ENCODE measurements around the gene HRH1. TPM values are rescaled to one million over a fixed set of nuclear protein-coding genes. Genes with fewer than 3 reads are reported as not detected.

Gene HRH1
- total and polyA plus RNA-seq, 2 experiments from 2014 or later: not detected

DNA sequence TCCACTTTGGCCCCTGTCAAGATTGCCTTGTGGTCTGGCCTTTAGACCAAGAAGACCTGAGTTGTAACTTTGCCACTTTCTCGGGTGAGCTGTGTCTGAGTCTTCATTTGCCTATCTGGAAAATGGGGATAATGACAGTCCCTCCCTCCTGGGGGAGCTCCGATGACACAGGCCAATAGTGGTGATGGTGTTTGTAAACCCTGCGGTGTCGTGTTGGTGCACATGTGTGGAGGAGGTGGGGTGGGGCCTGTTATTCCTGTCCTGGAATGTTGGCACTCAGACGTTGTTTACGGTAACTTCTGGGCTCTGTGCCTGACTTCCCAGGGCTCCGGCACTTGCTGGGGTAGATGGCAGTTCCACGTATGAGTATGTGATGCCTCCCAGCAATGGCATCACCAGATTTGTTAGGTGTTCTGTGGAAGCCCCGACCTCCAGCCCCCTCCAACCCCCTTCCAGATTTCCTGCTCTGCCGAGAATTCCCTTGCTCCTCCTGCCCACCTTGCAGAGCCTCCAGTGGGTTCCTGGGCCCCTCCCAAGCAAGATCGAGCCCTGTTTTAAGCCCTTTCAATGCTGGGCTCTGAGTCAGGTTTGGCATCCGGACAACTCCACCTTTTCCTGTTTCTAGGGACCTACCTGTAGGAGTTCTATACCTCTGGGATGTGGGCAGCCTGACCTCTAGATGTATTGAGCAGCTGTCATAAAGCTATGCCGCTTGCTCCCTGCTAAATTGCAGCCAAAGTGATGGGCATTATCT, 31.4 kb downstream of the HRH1 start (continued):
- TF ChIP-seq, protein P1, sequence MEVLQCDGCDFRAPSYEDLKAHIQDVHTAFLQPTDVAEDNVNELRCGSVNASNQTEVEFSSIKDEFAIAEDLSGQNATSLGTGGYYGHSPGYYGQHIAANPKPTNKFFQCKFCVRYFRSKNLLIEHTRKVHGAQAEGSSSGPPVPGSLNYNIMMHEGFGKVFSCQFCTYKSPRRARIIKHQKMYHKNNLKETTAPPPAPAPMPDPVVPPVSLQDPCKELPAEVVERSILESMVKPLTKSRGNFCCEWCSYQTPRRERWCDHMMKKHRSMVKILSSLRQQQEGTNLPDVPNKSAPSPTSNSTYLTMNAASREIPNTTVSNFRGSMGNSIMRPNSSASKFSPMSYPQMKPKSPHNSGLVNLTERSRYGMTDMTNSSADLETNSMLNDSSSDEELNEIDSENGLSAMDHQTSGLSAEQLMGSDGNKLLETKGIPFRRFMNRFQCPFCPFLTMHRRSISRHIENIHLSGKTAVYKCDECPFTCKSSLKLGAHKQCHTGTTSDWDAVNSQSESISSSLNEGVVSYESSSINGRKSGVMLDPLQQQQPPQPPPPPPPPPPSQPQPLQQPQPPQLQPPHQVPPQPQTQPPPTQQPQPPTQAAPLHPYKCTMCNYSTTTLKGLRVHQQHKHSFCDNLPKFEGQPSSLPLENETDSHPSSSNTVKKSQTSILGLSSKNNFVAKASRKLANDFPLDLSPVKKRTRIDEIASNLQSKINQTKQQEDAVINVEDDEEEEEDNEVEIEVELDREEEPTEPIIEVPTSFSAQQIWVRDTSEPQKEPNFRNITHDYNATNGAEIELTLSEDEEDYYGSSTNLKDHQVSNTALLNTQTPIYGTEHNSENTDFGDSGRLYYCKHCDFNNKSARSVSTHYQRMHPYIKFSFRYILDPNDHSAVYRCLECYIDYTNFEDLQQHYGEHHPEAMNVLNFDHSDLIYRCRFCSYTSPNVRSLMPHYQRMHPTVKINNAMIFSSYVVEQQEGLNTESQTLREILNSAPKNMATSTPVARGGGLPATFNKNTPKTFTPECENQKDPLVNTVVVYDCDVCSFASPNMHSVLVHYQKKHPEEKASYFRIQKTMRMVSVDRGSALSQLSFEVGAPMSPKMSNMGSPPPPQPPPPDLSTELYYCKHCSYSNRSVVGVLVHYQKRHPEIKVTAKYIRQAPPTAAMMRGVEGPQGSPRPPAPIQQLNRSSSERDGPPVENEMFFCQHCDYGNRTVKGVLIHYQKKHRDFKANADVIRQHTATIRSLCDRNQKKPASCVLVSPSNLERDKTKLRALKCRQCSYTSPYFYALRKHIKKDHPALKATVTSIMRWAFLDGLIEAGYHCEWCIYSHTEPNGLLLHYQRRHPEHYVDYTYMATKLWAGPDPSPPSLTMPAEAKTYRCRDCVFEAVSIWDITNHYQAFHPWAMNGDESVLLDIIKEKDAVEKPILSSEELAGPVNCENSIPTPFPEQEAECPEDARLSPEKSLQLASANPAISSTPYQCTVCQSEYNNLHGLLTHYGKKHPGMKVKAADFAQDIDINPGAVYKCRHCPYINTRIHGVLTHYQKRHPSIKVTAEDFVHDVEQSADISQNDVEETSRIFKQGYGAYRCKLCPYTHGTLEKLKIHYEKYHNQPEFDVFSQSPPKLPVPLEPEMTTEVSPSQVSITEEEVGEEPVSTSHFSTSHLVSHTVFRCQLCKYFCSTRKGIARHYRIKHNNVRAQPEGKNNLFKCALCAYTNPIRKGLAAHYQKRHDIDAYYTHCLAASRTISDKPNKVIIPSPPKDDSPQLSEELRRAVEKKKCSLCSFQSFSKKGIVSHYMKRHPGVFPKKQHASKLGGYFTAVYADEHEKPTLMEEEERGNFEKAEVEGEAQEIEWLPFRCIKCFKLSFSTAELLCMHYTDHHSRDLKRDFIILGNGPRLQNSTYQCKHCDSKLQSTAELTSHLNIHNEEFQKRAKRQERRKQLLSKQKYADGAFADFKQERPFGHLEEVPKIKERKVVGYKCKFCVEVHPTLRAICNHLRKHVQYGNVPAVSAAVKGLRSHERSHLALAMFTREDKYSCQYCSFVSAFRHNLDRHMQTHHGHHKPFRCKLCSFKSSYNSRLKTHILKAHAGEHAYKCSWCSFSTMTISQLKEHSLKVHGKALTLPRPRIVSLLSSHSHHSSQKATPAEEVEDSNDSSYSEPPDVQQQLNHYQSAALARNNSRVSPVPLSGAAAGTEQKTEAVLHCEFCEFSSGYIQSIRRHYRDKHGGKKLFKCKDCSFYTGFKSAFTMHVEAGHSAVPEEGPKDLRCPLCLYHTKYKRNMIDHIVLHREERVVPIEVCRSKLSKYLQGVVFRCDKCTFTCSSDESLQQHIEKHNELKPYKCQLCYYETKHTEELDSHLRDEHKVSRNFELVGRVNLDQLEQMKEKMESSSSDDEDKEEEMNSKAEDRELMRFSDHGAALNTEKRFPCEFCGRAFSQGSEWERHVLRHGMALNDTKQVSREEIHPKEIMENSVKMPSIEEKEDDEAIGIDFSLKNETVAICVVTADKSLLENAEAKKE (CRISPR knock-in tag; IDR thresholded peaks at IDR 0.05): no peak

DNA sequence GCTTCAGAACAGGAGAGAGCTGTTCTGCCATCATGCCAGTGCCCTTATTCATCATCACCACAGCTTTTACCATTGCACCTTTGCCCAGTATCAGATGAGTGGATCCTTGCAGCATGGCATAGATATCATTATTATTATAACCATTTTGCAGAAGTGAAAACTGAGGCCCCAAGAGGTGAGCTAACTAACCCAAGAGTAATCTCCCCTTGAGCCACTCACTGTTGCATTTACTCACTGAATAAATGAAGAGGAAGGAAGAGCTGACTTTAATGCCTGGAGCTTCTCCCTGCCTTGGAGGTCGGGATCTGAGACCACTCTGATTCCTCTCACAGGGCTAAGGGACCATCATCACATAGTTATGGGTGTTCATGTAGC, 32.0 kb downstream of the HRH1 start:
- Mint-ChIP-seq H3K4me3 (no peak overlapping the region), H3K27ac (no peak overlapping the region), H3K36me3 (ENCODE audit: low read depth) (no peaks in the 10 kb centered on the region), H3K27me3 (ENCODE audit: insufficient read depth, low read depth, poor library complexity) (peaks cover 4% of the 10 kb centered on the region), H3K9me3 (no peaks in the 10 kb centered on the region), H3K4me1 (no peaks in the 10 kb centered on the region)
- no peak for ATAC-seq
- Histone ChIP-seq H3K4me2 (no peak overlapping the region), H4K20me1 (replicated peaks; ENCODE audit: insufficient read depth) (no peaks in the 10 kb centered on the region), H2AFZ (no peak overlapping the region), H3F3A (replicated peaks; ENCODE audit: low read depth) (no peaks in the 10 kb centered on the region), H3K79me2 (replicated peaks; ENCODE audit: insufficient read depth) (no peaks in the 10 kb centered on the region), H3K9me2 (ENCODE audit: insufficient read depth) (no peaks in the 10 kb centered on the region), H3K4me1 (ENCODE audit: insufficient read depth) (no peaks in the 10 kb centered on the region), H3K27me3 (ENCODE audit: insufficient read depth) (no peaks in the 10 kb centered on the region), H3K36me3 (ENCODE audit: insufficient read depth) (no peaks in the 10 kb centered on the region), H3K27ac (ENCODE audit: low read depth) (no peak overlapping the region), H3K4me3 (no peak overlapping the region)
- DNase-seq (ENCODE audit: low spot score): no peak
- TF ChIP-seq, protein P2, sequence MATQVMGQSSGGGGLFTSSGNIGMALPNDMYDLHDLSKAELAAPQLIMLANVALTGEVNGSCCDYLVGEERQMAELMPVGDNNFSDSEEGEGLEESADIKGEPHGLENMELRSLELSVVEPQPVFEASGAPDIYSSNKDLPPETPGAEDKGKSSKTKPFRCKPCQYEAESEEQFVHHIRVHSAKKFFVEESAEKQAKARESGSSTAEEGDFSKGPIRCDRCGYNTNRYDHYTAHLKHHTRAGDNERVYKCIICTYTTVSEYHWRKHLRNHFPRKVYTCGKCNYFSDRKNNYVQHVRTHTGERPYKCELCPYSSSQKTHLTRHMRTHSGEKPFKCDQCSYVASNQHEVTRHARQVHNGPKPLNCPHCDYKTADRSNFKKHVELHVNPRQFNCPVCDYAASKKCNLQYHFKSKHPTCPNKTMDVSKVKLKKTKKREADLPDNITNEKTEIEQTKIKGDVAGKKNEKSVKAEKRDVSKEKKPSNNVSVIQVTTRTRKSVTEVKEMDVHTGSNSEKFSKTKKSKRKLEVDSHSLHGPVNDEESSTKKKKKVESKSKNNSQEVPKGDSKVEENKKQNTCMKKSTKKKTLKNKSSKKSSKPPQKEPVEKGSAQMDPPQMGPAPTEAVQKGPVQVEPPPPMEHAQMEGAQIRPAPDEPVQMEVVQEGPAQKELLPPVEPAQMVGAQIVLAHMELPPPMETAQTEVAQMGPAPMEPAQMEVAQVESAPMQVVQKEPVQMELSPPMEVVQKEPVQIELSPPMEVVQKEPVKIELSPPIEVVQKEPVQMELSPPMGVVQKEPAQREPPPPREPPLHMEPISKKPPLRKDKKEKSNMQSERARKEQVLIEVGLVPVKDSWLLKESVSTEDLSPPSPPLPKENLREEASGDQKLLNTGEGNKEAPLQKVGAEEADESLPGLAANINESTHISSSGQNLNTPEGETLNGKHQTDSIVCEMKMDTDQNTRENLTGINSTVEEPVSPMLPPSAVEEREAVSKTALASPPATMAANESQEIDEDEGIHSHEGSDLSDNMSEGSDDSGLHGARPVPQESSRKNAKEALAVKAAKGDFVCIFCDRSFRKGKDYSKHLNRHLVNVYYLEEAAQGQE (IDR thresholded peaks at IDR 0.05; ENCODE audit: unreplicated experiment): no peak
- TF ChIP-seq, protein P3, sequence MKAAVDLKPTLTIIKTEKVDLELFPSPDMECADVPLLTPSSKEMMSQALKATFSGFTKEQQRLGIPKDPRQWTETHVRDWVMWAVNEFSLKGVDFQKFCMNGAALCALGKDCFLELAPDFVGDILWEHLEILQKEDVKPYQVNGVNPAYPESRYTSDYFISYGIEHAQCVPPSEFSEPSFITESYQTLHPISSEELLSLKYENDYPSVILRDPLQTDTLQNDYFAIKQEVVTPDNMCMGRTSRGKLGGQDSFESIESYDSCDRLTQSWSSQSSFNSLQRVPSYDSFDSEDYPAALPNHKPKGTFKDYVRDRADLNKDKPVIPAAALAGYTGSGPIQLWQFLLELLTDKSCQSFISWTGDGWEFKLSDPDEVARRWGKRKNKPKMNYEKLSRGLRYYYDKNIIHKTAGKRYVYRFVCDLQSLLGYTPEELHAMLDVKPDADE (IDR thresholded peaks at IDR 0.05): no peak
- TF ChIP-seq ZNF114 (CRISPR knock-in tag; IDR thresholded peaks at IDR 0.05) (no peak), NANOG (IDR thresholded peaks at IDR 0.05; ENCODE audit: borderline replicate concordance) (no peak), JUNB (IDR thresholded peaks at IDR 0.05; ENCODE audit: unreplicated experiment) (no peak), POLR2AphosphoS5 (IDR thresholded peaks at IDR 0.05; ENCODE audit: low read depth) (no peak), EZH2 (IDR thresholded peaks at IDR 0.05; ENCODE audit: low read depth, unreplicated experiment) (no peak), STAT1 (IDR thresholded peaks at IDR 0.05; ENCODE audit: unreplicated experiment) (no peak), EZH2phosphoT487 (IDR thresholded peaks at IDR 0.05; ENCODE audit: unreplicated experiment) (no peak)
- TF ChIP-seq, protein P4, sequence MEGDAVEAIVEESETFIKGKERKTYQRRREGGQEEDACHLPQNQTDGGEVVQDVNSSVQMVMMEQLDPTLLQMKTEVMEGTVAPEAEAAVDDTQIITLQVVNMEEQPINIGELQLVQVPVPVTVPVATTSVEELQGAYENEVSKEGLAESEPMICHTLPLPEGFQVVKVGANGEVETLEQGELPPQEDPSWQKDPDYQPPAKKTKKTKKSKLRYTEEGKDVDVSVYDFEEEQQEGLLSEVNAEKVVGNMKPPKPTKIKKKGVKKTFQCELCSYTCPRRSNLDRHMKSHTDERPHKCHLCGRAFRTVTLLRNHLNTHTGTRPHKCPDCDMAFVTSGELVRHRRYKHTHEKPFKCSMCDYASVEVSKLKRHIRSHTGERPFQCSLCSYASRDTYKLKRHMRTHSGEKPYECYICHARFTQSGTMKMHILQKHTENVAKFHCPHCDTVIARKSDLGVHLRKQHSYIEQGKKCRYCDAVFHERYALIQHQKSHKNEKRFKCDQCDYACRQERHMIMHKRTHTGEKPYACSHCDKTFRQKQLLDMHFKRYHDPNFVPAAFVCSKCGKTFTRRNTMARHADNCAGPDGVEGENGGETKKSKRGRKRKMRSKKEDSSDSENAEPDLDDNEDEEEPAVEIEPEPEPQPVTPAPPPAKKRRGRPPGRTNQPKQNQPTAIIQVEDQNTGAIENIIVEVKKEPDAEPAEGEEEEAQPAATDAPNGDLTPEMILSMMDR (conservative IDR thresholded peaks at IDR 0.05; ENCODE audit: low read depth in 2 of 2): no peak
